GM13976 (cell line): ENCODE data around the gene TAF8.

Experiments
- DNase-seq: peaks from one replicate; pipeline ENCODE4 v3.0.0; 2012; ENCODE audit warnings: low spot score
- in situ Hi-C: fragments of 300-500 bp; cut with MboI; formaldehyde crosslinking; loops from one replicate; pipeline ENCODE4 v1.12.0; 2022; ENCODE audit warnings: low sequenced_read_pairs, mixed read lengths, inconsistent platforms; ENCODE audit not compliant: unreplicated experiment
- TF ChIP-seq, protein P1 (sequence below): IDR thresholded peaks from 2 replicates; pipeline ENCODE4 v1.5.1; 2012; ENCODE audit warnings: borderline replicate concordance, mild to moderate bottlenecking; ENCODE audit not compliant: insufficient read depth; ENCODE audit errors: extremely low read depth, missing control alignments, control extremely low read depth

Gene TAF8

GRCh38 chr6:42010909-42011308, 39.4 kb upstream of the TAF8 start:
- in situ Hi-C loops: no loop called here
- TF ChIP-seq, protein P1, sequence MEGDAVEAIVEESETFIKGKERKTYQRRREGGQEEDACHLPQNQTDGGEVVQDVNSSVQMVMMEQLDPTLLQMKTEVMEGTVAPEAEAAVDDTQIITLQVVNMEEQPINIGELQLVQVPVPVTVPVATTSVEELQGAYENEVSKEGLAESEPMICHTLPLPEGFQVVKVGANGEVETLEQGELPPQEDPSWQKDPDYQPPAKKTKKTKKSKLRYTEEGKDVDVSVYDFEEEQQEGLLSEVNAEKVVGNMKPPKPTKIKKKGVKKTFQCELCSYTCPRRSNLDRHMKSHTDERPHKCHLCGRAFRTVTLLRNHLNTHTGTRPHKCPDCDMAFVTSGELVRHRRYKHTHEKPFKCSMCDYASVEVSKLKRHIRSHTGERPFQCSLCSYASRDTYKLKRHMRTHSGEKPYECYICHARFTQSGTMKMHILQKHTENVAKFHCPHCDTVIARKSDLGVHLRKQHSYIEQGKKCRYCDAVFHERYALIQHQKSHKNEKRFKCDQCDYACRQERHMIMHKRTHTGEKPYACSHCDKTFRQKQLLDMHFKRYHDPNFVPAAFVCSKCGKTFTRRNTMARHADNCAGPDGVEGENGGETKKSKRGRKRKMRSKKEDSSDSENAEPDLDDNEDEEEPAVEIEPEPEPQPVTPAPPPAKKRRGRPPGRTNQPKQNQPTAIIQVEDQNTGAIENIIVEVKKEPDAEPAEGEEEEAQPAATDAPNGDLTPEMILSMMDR: no peak
- DNase-seq: no peak

DNA sequence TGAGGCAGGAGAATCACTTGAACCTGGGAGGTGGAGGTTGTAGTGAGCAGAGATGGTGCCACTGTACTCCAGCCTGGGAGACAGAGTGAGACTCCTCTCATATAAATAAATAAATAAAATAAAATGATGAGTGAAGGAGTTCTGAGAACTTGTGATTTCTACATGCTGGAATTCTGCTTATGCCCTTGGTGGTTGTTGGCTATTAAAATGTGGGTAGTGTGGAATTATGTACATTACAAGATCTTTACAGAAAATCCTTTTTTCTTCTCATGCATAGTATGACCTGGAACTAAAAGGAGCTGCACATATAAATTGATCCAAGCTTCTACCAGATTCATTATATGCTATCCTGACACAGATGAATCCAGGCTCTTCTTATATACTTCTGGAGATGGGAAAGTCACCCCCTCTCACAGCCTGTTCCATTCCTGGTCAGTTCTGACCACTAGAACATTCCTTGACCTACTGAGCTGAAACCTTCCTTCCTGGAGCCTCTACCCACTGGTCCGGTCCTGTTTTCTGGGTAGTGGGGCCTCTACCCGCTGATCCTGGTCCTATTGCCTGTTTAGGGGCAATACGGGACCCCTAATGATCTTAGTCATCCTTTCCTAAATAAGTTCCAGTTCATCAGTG, 37.7 kb upstream of the TAF8 start:
- TF ChIP-seq, protein P1: no peak
- in situ Hi-C loops: no loop called here
- DNase-seq: no peak

DNA sequence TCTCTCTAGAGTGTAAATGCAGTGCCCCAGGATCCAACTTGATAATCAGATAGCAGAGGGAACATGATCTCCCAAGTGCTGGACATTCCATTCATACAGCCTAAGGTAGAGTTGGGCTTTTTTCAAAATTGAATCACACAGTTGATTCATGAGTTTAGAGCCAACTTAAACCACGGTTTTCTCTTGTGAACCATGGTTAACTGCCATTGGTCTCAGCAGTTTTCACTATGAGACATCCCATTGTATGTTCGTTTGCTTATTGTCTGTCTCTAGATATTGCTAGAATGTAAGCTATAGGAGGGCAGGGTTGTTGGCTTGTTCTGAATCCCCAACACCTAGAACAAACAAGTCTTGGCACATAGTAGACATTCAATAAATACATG, 37.2 kb upstream of the TAF8 start:
- in situ Hi-C loops: no loop called here
- DNase-seq: no peak
- TF ChIP-seq, protein P1: no peak

- TF ChIP-seq, protein P1: no peak
- in situ Hi-C loops: no loop called here
- DNase-seq: no peak
Observed at GRCh38 chr6:42017021-42017643, 33.2 kb upstream of the TAF8 start.

GRCh38 chr6:42020967-42021366, 29.4 kb upstream of the TAF8 start:
- in situ Hi-C loops: no loop called here
- DNase-seq: no peak
- TF ChIP-seq, protein P1: no peak

DNA sequence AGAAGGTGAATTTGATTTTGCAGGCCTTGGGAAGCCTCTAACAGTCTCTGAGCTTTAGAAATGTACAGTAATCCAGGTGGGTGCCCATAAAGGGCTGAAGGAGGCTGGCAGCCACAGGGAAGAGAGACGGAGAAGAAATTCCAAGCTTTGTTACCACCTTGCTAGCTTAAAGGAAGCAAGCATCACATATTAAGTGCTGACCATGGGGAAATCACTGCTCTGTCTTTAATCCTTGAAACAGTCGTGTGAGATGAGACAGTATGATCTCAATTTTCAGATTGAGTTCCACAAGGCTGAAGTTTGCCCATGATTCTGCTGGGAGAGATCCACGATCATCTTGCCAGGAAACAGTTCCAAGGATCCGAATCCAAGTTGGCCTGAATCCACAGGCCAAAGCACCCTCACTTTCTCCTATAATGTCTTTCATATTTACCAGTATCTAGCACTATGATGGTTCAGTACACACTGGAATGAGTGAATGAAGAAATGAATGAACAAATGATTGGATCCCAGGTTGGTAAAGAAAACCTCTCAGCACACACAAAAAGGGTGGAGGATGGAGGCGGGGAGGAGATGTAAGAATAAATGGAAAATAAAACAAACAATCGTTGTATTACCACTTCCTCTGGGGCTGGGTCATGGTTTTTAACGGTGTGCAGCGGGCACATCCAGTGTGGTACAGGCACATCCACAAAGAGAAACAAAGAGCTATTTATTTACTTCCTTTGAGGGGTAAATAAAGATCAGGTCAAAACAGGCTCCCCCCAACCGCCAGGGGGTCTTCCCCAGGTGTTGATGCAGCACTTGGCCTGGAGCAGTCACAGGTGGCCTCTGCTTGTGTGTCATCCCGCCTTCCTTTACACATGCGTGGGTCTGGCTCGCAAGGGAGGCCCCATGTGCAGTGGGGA, 28.2 kb upstream of the TAF8 start:
- in situ Hi-C loops: no loop called here
- TF ChIP-seq, protein P1: no peak
- peak; percentile 58 for DNase-seq
